ENCODE measurements around the gene DMRTA1.
"Not testable (repeated sequence)": the region's sequence is repeated elsewhere in the genome, so short reads cannot be mapped to it uniquely, and the experiment has no call there.

DMRTA1 gene, protein sequence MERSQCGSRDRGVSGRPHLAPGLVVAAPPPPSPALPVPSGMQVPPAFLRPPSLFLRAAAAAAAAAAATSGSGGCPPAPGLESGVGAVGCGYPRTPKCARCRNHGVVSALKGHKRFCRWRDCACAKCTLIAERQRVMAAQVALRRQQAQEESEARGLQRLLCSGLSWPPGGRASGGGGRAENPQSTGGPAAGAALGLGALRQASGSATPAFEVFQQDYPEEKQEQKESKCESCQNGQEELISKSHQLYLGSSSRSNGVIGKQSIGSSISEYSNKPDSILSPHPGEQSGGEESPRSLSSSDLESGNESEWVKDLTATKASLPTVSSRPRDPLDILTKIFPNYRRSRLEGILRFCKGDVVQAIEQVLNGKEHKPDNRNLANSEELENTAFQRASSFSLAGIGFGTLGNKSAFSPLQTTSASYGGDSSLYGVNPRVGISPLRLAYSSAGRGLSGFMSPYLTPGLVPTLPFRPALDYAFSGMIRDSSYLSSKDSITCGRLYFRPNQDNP
- total RNA-seq: 0 to 0.39 (median 0.06) reads per million in 4 donors

GRCh38 chr9:22446589-22446949, at the start of gene DMRTA1:
Gene DMRTA1, plus strand, starts transcription at chr9:22446824. Its CDS starts 242 bp downstream, at chr9:22447066.
- DNase-seq: no peak

DNA sequence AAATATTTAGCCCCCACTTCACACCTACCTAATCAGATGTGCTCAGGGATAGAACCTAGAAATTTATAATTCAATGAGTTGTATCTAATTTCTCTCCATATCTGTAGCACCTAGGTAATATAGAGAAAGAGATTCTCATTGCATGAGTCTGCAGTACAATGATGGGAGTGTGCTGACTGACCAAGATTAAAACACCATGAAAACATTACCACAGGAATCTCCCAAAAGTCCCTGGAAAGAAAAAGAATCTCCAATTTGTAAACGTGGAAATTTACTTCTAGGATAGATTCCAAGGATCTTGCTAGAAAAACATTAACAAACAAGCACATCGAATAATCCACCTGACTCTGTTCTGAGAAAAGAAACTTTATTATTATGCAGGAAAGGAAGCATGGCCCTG, 45.0 kb upstream of the DMRTA1 start:
- no peak for DNase-seq

DNA sequence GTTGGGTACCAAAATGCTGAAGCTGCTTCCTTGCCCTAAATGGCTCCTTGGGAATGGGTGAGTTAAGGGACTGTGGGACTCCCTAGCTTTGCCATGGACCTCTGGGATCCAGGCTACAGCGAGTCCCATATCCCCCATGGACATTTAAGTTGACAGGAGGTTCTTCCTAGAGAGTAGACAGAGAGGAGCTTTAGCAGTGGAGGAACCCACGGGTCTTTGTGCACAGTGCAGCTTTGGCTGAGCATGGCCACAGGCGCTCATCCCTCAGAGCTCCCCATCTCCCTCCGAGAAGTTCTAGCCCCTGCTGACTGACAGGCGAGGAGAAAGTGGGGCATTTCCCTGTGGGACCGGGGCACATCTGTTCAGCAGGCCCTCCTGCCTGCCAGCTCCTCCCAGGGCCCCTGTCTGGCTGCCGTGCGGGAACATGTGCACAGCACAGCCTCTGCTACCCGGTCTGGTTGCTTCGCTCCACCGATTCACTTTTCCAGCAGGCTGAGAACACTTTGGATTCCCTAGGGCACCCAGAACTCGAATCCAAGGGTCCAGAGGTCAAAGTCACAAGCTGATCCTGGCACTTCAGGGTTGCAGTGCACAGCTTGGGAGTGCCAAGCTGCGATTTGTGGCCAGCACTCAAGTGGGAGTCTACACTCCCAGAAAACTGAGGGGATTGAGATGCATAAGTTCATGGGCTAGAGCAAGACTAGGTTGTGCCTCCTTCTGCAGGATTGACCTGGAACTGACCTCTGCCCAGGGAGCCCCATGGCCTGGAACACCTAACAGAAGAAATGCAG, 40.6 kb upstream of the DMRTA1 start:
- DNase-seq: no peak

GRCh38 chr9:22413884-22414283, 32.7 kb upstream of the DMRTA1 start:
- no peak for DNase-seq

- no peak for DNase-seq
Measured at GRCh38 chr9:22415941-22416691, 30.5 kb upstream of the DMRTA1 start.

- DNase-seq: no peak
Measured at GRCh38 chr9:22416692-22417060, 29.9 kb upstream of the DMRTA1 start.

- DNase-seq: no peak
Measured at GRCh38 chr9:22423566-22423965, 23.1 kb upstream of the DMRTA1 start.

GRCh38 chr9:22424616-22425015, 22.0 kb upstream of the DMRTA1 start:
- no peak for DNase-seq

- DNase-seq: no peak
Measured at GRCh38 chr9:22425551-22425950, 21.1 kb upstream of the DMRTA1 start.

DNA sequence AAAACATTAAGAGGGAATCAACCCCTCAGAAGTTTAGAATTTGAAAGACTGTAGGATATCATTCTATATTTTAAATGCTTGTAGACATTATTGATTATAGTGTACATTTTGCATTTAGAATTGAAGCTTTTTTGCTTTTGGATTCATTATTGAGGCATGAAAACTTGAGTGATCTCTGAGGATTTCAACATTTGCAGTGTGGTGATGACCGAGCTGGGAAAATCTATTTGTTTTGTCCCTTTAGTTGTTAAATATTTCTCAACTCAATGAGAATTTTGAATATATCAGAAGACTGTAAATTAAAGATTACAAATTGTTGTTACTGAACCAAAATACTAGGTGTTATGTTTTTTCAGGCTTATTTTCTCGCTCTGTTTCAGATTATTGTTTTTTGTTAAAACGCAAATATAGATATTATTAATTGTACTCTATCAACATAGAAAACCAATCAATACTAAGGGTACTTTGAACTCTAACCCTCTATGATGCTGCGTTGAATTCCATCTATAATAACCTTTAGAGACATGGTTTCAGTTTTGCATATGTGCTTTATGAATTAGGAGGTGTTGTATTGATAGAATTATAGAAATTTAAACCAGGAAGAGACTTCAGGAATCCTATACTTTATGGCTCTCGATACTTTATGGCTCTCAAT, 19.3 kb upstream of the DMRTA1 start:
- no peak for DNase-seq

DNA sequence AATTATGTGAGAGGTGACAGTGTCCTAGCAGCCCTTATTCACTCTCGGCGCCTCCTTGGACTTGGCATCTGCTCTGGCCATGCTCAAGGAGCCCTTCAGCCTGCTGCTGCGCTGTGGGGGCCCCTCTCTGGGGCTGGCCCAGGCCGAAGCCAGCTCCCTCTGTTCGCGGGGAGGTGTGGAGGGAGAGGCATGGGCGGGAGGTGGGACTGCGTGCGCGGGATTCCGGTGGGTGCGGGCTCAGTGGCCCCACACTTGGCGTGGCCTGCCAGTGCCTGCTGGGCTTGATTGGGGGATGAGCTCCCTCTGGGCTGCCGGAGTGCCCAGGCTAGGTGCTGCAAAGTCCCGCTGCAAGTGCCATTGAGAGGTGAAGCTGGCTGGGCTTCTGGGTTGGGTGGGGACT, 12.9 kb upstream of the DMRTA1 start:
- no peak for DNase-seq

GRCh38 chr9:22435252-22435651, 11.4 kb upstream of the DMRTA1 start:
- not testable (repeated sequence) for DNase-seq

GRCh38 chr9:22437461-22438067, 9.1 kb upstream of the DMRTA1 start:
- DNase-seq: not testable (repeated sequence)

GRCh38 chr9:22440841-22441240, 5.8 kb upstream of the DMRTA1 start:
- no peak for DNase-seq

DNA sequence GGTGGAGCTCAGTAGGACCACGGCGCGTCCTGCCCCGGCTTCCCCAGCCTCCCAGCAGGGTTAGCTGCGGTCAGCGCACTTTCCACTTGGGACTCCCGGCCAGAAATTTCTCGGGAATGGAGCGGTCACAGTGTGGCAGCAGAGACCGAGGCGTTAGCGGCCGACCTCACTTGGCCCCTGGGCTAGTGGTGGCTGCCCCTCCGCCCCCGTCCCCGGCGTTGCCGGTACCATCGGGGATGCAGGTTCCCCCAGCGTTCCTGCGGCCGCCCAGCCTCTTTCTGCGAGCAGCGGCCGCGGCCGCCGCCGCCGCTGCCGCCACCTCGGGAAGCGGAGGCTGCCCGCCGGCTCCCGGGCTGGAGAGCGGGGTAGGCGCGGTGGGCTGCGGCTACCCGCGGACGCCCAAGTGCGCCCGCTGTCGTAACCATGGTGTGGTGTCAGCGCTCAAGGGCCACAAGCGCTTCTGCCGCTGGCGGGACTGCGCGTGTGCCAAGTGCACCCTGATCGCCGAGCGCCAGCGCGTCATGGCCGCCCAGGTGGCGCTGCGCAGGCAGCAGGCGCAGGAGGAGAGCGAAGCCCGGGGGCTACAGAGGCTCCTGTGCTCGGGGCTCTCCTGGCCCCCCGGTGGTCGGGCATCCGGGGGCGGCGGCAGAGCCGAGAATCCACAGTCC, 460 bp downstream of the DMRTA1 start:
- DNase-seq: peak in 1 of 5 donors; percentile 24

- no peak for DNase-seq
Measured at GRCh38 chr9:22447618-22448305, 1.1 kb downstream of the DMRTA1 start.

DNA sequence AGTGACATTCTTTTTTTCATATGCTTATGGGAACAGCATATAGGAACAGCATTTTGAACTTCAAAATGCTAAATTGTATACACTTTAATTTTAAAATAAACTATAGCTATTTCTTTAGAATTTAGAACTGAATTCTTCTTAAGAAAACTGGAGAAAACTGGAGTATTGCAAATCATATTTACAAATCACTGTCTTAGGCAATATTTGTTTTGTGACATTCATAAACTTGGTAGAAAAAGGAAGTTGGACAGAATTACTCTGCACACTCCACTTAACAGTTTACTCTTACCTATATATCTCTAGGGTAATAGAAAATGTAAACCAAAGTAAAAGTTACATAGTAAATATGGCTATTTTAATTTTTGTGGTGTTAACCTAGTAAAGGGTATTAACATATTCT, 3.1 kb downstream of the DMRTA1 start:
- no peak for DNase-seq

DNA sequence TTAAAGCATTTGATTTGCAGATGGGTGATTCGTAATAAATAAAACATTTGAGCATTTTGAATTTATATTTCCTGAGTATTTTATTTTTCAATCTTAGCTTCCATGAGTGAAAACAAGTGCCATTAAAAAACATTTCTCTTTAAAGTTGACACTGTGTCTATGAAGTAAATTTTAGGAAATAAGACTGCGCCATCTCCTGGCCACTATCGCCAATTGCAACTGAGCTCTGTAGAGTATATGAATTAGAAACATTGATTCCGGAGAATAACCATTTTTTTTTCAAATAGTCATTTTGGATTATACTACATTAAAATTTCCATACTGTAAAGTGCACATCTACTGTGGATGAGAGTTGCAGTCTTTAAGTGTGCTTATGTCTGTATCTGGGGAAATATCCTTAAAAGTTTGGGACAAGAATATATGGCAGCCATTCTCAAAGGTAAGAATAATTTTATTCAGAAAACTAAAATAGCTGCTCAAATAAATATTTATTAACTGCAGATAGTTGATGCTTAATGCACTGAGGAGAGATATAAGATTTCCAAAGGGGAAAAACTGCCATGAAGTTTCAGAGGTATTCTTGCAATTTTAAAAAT, 5.9 kb downstream of the DMRTA1 start:
- peak in 2 of 5 donors; percentile 21 to 34 for DNase-seq

- no peak for DNase-seq
Measured at GRCh38 chr9:22454016-22454415, 7.4 kb downstream of the DMRTA1 start.

- no peak for DNase-seq
Measured at GRCh38 chr9:22455181-22455580, 8.6 kb downstream of the DMRTA1 start.
